HEK293 (cell line): ENCODE results near the gene RDX.

Experiments
- CTCF ChIA-PET: fragments of 350-600 bp; formaldehyde crosslinking; extraction: SDS; loops from one replicate; lab custom pipeline; 2021; ENCODE audit warnings: antibody characterized with exemption; lab: Yijun Ruan, JAX
- POLR2A ChIA-PET: fragments of 300-600 bp; formaldehyde crosslinking; extraction: SDS; loops from one replicate; lab custom pipeline; 2020; ENCODE audit warnings: antibody characterized with exemption, inconsistent platforms; lab: Yijun Ruan, JAX
- H3K27ac ChIP-seq: fragments of 200-500 bp; sonication (Bioruptor generic); 2 replicates; pipeline ENCODE4 v1.5.1; 2014; ENCODE audit warnings: low read depth, low read length, control low read depth, inconsistent platforms; ENCODE audit errors: extremely low read depth
- H3K36me3 ChIP-seq, 2 experiments: fragments of 200-500 bp in 1 of 2; sonication (Bioruptor generic) in 1 of 2; 1 replicate in 1 of 2; 2 replicates in 1 of 2; pipeline ENCODE4 v1.5.1; 2014 to 2017; ENCODE audit warnings: inconsistent platforms in 2 of 2, low read length in 2 of 2; ENCODE audit not compliant: control insufficient read depth in 2 of 2, insufficient read depth in 1 of 2
- H3K4me1 ChIP-seq: fragments of 200-500 bp; sonication (Bioruptor generic); 2 replicates; pipeline ENCODE4 v1.5.1; 2014; ENCODE audit warnings: mild to moderate bottlenecking, low read length, inconsistent platforms; ENCODE audit not compliant: control insufficient read depth, insufficient read depth
- H3K4me3 ChIP-seq: 2 replicates; pipeline ENCODE4 v1.5.1; 2011; ENCODE audit warnings: low read depth, mild to moderate bottlenecking, control low read depth, low read length, moderate library complexity
- H3K9me3 ChIP-seq: fragments of 200-500 bp; sonication (Bioruptor generic); 2 replicates; pipeline ENCODE4 v1.5.1; 2014; ENCODE audit warnings: low read depth, low read length, inconsistent platforms; ENCODE audit not compliant: control insufficient read depth, insufficient read depth
- BCL11A ChIP-seq: fragments of 450-650 bp; formaldehyde crosslinking; IDR thresholded peaks from 2 replicates; pipeline ENCODE4 v1.5.1; 2016; ENCODE audit warnings: low read depth, missing biosample characterization, missing genetic modification characterization
- GLIS1 ChIP-seq: fragments of 450-650 bp; formaldehyde crosslinking; IDR thresholded peaks from 2 replicates; pipeline ENCODE4 v1.5.1; 2016; ENCODE audit warnings: missing biosample characterization, missing genetic modification characterization
- GLIS2 ChIP-seq: fragments of 450-650 bp; formaldehyde crosslinking; IDR thresholded peaks from 2 replicates; pipeline ENCODE4 v1.5.1; 2016; ENCODE audit warnings: missing biosample characterization, missing genetic modification characterization
- INSM2 ChIP-seq: fragments of 450-650 bp; formaldehyde crosslinking; IDR thresholded peaks from 2 replicates; pipeline ENCODE4 v1.5.1; 2016; ENCODE audit warnings: missing biosample characterization, missing genetic modification characterization
- OVOL3 ChIP-seq: fragments of 450-650 bp; formaldehyde crosslinking; IDR thresholded peaks from 2 replicates; pipeline ENCODE4 v1.5.1; 2016; ENCODE audit warnings: missing biosample characterization, missing genetic modification characterization
- SALL2 ChIP-seq: fragments of 450-650 bp; formaldehyde crosslinking; IDR thresholded peaks from 2 replicates; pipeline ENCODE4 v1.5.0; 2017; ENCODE audit warnings: missing biosample characterization, mild to moderate bottlenecking, missing genetic modification characterization, borderline replicate concordance
- TCF7L2 ChIP-seq: IDR thresholded peaks from 2 replicates; pipeline ENCODE4 v1.6.1; 2011; ENCODE audit warnings: low read depth, mild to moderate bottlenecking, inconsistent platforms, low read length, moderate library complexity, borderline replicate concordance
- ZIC2 ChIP-seq: fragments of 450-650 bp; formaldehyde crosslinking; IDR thresholded peaks from 2 replicates; pipeline ENCODE4 v1.5.1; 2016; ENCODE audit warnings: missing biosample characterization, missing genetic modification characterization
- ZNF132 ChIP-seq: fragments of 450-650 bp; formaldehyde crosslinking; IDR thresholded peaks from 2 replicates; pipeline ENCODE4 v1.5.1; 2017; ENCODE audit warnings: missing biosample characterization, missing genetic modification characterization, borderline replicate concordance
- ZNF138 ChIP-seq: fragments of 450-650 bp; formaldehyde crosslinking; IDR thresholded peaks from 2 replicates; pipeline ENCODE4 v1.5.1; 2016; ENCODE audit warnings: missing biosample characterization, missing genetic modification characterization, borderline replicate concordance
- ZNF214 ChIP-seq: fragments of 450-650 bp; formaldehyde crosslinking; IDR thresholded peaks from 2 replicates; pipeline ENCODE4 v1.5.1; 2017; ENCODE audit warnings: missing biosample characterization, mild to moderate bottlenecking, missing genetic modification characterization, borderline replicate concordance
- ZNF23 ChIP-seq: fragments of 450-650 bp; formaldehyde crosslinking; IDR thresholded peaks from 2 replicates; pipeline ENCODE4 v1.5.1; 2016; ENCODE audit warnings: missing biosample characterization, missing genetic modification characterization, borderline replicate concordance
- ZNF292 ChIP-seq: fragments of 450-650 bp; formaldehyde crosslinking; IDR thresholded peaks from 2 replicates; pipeline ENCODE4 v1.5.1; 2016; ENCODE audit warnings: low read depth, missing biosample characterization, missing genetic modification characterization, borderline replicate concordance
- ZNF302 ChIP-seq: fragments of 450-650 bp; formaldehyde crosslinking; IDR thresholded peaks from 2 replicates; pipeline ENCODE4 v1.5.1; 2016; ENCODE audit warnings: missing biosample characterization, missing genetic modification characterization, low read depth
- ZNF366 ChIP-seq: fragments of 450-650 bp; formaldehyde crosslinking; conservative IDR thresholded peaks from 2 replicates; pipeline ENCODE4 v1.5.1; 2016; ENCODE audit warnings: missing biosample characterization, missing genetic modification characterization
- ZNF37A ChIP-seq: fragments of 450-650 bp; IDR thresholded peaks from 2 replicates; pipeline ENCODE4 v1.5.1; 2018; ENCODE audit warnings: missing biosample characterization, missing genetic modification characterization
- ZNF555 ChIP-seq: fragments of 450-650 bp; formaldehyde crosslinking; conservative IDR thresholded peaks from 2 replicates; pipeline ENCODE4 v1.5.1; 2017; ENCODE audit warnings: missing biosample characterization, mild to moderate bottlenecking, missing genetic modification characterization, inconsistent platforms
- ZNF558 ChIP-seq: fragments of 450-650 bp; formaldehyde crosslinking; IDR thresholded peaks from 2 replicates; pipeline ENCODE4 v1.5.1; 2016; ENCODE audit warnings: missing biosample characterization, missing genetic modification characterization
- ZNF560 ChIP-seq: fragments of 450-650 bp; formaldehyde crosslinking; IDR thresholded peaks from 2 replicates; pipeline ENCODE4 v1.5.1; 2017; ENCODE audit warnings: missing biosample characterization, missing genetic modification characterization, borderline replicate concordance
- ZNF600 ChIP-seq: fragments of 450-650 bp; formaldehyde crosslinking; IDR thresholded peaks from 2 replicates; pipeline ENCODE4 v1.5.1; 2016; ENCODE audit warnings: missing biosample characterization, missing genetic modification characterization
- ZNF623 ChIP-seq: fragments of 450-650 bp; formaldehyde crosslinking; IDR thresholded peaks from 2 replicates; pipeline ENCODE4 v1.5.1; 2016; ENCODE audit warnings: missing biosample characterization, missing genetic modification characterization
- ZSCAN23 ChIP-seq: fragments of 450-650 bp; formaldehyde crosslinking; IDR thresholded peaks from 2 replicates; pipeline ENCODE4 v1.5.1; 2016; ENCODE audit warnings: missing biosample characterization, missing genetic modification characterization
- TF ChIP-seq, protein P1 (sequence below): fragments of 450-650 bp; formaldehyde crosslinking; IDR thresholded peaks from 2 replicates; pipeline ENCODE4 v1.5.1; 2016; ENCODE audit warnings: missing biosample characterization, missing genetic modification characterization

Gene RDX

DNA sequence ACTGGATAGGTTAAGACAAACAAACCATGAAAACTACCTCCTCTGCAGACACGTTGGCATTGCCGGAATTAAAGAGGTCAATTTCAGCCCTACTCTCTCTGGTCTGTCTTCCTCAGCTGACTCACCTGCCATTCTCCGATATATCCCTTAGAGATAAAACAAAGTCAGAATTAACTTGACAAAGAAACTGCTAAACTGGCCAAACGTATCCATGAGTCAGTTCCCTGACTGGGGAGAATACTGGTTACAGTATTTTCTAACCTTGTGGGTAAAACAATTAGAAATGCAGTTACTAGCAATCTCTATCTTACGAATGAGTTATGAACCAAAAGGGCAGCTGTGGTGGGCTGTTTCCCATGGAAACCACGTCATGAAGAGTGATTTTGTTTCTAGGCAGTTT, 96.2 kb downstream of the RDX start:
- H3K36me3 ChIP-seq, result no peaks in the 10 kb centered on the region
- no peaks in the 10 kb centered on the region for H3K9me3 ChIP-seq
- H3K27ac ChIP-seq, result no peak overlapping the region
- H3K4me3 ChIP-seq, result no peak overlapping the region
- ChIA-PET CTCF (interaction anchor here (0.8 to 7.9 kb wide), 17 partner anchors 27 to 1017 kb away, joined by 3 to 76 read pairs (median 5); partner anchors contain the start of gene FDX1), POLR2A (no interaction called here)
- H3K4me1 ChIP-seq, result no peaks in the 10 kb centered on the region
- TF ChIP-seq, protein P1, sequence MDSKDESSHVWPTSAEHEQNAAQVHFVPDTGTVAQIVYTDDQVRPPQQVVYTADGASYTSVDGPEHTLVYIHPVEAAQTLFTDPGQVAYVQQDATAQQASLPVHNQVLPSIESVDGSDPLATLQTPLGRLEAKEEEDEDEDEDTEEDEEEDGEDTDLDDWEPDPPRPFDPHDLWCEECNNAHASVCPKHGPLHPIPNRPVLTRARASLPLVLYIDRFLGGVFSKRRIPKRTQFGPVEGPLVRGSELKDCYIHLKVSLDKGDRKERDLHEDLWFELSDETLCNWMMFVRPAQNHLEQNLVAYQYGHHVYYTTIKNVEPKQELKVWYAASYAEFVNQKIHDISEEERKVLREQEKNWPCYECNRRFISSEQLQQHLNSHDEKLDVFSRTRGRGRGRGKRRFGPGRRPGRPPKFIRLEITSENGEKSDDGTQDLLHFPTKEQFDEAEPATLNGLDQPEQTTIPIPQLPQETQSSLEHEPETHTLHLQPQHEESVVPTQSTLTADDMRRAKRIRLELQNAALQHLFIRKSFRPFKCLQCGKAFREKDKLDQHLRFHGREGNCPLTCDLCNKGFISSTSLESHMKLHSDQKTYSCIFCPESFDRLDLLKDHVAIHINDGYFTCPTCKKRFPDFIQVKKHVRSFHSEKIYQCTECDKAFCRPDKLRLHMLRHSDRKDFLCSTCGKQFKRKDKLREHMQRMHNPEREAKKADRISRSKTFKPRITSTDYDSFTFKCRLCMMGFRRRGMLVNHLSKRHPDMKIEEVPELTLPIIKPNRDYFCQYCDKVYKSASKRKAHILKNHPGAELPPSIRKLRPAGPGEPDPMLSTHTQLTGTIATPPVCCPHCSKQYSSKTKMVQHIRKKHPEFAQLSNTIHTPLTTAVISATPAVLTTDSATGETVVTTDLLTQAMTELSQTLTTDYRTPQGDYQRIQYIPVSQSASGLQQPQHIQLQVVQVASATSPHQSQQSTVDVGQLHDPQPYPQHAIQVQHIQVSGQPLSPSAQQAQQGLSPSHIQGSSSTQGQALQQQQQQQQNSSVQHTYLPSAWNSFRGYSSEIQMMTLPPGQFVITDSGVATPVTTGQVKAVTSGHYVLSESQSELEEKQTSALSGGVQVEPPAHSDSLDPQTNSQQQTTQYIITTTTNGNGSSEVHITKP, result no peak
- TF ChIP-seq ZNF302 (no peak), ZNF132 (no peak), ZNF292 (no peak), BCL11A (no peak), GLIS2 (tag by site-specific recombination) (no peak), ZNF560 (tag by site-specific recombination) (no peak), ZNF214 (tag by site-specific recombination) (no peak), ZSCAN23 (tag by site-specific recombination) (no peak), SALL2 (no peak), ZNF138 (tag by site-specific recombination) (no peak), ZNF23 (no peak), ZNF37A (tag by site-specific recombination) (no peak), ZNF623 (tag by site-specific recombination) (no peak), OVOL3 (tag by site-specific recombination) (no peak), ZNF555 (tag by site-specific recombination) (no peak), ZNF558 (tag by site-specific recombination) (no peak), GLIS1 (no peak), INSM2 (tag by site-specific recombination) (no peak)
- TF ChIP-seq, all 188 proteins: peak for 0

DNA sequence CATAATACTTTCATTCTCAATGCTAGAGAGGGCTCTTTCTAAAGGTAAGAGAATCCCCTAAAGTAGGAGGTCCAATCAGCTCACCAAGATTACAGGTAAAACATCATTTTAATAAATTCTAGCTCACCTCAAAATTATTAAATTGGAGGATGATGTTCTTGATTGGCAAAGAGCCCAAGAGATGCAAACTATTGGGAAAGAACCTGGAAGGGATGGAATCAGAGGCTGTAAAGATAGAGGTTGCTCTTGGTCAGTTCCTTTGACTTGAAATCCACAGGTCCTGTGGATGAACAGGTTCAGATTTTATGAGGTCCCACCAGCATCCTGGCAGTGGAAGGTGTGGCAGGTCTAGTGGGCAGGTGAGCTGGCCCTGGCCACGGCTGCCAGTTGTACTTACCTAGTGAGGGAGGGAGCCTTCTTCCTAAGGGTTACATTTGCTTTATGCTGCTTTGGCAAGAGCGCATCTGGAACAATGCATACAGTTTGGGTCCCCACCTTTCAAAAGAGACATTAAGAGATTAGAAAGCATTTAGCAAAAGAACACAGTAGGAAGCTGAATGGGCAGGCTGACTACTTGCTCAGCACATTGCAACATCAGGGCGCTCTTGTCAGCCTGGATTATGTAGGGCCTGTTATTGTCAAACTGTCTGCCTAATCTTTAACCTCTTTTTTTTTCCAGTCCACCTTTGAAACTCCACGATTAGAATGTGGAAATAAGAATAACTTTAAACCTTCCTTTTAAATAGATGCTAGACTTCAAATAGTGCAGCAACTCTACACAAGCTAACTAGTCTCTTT, 97.0 kb downstream of the RDX start:
- no peak overlapping the region for H3K27ac ChIP-seq
- POLR2A ChIA-PET, result interaction anchor here (0.6 to 0.7 kb wide), 2 partner anchors 20 to 90 kb away, joined by 3 to 4 read pairs; no protein-coding TSS in a partner anchor
- no peaks in the 10 kb centered on the region for H3K36me3 ChIP-seq
- no peaks in the 10 kb centered on the region for H3K9me3 ChIP-seq
- no peak for TF ChIP-seq ZNF23
- TF ChIP-seq TCF7L2, result no peak
- TF ChIP-seq ZNF600 (tag by site-specific recombination), result no peak
- no peak for TF ChIP-seq ZIC2 (tag by site-specific recombination)
- no peak for TF ChIP-seq ZNF366
- TF ChIP-seq ZNF214 (tag by site-specific recombination), result no peak
- H3K4me3 ChIP-seq, result no peak overlapping the region
- CTCF ChIA-PET, result interaction anchor here (0.8 to 7.9 kb wide), 8 partner anchors 25 to 260 kb away, joined by 3 to 76 read pairs (median 10); partner anchors contain the start of gene FDX1
- H3K4me1 ChIP-seq, result no peaks in the 10 kb centered on the region
